ENCODE results near the gene NELL1.

Gene NELL1

DNA sequence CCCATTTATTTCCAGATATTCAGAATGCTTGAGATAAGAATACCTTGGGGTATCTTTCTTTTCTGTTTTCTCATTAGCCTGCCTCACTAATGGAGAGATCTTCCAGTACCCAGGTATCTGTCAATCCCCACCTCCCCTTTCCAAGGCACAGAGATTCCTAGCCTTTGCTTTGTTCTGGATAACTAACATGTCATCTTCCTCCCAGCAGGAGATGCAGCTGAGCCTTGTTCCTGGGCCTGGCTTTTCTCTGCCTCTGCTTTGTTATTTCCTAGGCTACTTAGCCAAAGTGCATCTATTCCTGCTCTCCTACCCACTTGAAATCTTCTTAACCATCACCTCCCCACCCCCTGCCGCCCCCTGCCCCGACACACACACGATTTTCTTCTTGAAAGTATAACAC is 297.1 kb downstream of the NELL1 start:
- no peak for DNase-seq (ENCODE audit: low read depth)

DNA sequence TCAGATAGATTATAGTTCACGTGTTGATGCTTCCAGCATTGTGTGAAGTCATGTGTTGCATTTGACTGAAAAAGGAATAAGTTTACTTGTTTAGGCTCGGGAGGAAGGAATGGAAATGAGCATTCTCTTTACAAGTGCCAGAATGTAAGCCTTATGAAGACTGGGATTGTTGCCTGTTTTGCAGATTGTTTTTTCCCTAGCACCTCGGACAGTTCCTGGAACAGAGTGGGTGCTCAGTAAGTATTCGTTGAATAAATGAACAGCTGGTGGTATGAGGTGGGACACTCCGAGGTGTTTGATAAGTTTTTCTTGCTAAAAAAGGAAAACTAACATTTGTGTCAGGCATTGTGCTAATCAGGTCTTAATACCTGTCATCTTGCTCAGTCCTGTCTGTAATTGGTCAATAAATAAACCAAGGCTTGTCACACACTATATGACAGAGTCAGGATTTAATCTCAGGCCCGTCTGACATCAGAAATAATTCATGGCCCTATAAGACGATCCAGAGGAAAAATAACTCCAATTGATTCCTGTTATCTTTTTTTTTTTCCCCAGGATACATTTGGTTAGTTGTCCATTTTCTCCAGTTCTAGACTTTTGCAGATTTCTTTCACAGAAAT is 304.7 kb downstream of the NELL1 start:
- DNase-seq (ENCODE audit: low read depth): no peak

DNA sequence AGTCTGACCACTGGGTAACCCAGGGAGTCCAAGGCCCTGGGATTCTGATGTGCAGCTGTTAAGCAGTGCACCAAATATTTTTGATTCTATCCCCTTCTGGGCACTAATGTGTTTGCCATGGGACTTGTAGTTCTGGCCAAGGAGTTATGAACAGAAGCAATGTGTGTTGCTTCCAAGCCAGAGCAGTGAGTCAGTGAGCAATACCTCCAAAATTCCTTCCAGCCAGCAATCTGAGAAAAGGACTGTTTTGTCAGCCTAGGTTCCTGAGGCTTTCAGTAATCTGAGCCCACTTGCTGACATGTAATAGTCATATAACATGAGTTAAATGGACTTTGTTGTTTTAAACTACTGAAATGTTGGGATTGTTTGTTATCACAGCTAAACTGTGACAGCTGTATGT is 311.4 kb downstream of the NELL1 start:
- no peak for DNase-seq (ENCODE audit: low read depth)

DNA sequence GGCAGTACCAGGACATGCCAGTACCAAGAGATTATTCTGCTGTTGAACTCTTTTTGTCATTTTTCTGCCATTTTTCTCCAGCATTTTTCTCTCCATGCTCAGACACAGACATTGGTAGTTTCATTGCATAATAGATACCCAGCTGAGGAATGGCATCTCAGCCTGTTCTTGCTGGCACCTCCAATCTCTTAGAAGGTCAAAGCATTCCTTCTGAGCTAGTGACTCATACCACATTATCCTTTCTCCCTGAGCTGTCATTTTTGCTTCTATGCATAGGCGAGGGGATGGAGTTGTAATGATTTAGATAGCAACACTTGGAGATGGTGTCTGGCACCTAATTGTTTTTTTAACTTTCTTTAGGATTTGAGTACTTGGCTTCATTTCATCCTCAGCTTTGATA is 321.1 kb downstream of the NELL1 start:
- no peak for DNase-seq (ENCODE audit: low read depth)

DNA sequence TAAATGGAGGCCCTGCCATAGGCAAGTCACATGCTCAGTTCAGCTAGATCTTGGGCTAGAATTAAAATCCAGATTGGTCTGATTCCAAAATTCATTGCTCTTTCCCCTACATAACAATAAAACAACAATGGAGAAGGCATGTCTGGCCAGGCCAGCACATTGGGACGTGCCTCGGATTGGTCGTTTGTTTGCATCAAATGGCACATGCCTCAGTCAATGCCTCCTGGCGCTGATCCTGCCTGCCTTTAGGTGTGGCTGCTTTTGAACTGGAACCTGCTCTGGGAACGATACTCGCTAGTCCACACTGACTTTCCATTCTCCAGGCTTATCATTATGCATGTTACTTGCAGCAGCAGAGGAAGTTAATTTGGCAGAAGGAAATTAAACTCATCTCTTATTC is 322.1 kb downstream of the NELL1 start:
- no peak for DNase-seq (ENCODE audit: low read depth)

DNA sequence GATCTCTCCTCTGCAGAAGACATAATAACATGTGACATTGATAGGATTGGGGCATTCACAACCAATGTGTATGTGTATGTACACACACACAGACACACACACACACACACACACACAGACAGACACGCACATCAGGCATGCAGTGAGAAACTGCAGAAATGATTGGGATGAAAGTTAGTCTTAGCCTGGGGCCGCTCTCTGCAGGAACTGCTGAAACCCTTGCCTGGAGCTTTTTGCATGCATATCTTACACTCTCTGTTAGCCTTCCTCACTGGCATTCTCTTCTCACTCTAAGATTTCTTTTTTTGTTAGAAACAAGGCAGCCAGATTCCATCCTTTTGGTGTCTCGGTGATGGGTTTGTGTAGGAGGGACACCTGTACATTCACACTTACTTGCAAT is 337.9 kb downstream of the NELL1 start:
- DNase-seq (ENCODE audit: low read depth): no peak

DNA sequence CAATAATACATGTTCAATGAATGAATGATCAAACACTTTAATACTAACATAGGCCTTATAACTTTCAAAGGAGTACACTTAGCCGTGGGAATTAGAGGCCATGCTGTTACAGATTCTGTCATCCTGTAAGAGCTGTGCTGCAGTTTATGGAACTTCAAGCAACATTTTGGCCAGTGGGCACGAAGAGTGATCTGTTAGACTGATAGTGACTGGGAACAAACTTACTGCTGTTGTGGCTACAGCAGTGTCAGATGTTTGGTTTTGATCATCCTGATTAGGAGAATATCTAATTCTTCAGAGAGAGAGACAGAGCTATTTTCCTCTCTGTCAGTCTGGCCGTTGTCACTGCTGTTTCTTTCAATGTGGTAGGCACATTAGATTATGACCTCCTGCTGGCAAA is 348.9 kb downstream of the NELL1 start:
- DNase-seq (ENCODE audit: low read depth): no peak

DNA sequence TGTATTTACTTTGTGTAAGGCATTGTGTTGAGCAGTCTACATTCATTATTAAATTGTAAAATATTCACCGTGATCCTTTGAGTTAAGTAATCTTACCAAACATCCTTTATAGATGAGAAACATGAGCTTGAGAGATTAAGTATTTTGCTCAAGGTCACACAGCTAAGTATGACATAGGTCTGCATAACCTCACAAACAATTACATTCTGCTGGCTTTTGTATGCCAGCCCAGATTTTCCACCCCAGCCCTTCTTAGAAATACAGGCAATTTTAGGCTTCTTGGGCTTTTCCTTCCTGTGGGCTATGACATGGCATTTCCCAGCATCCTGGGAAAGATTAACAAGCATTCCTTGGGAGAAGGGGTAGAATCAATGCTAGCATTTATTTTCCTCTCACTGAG is 357.3 kb downstream of the NELL1 start:
- DNase-seq (ENCODE audit: low read depth): no peak

DNA sequence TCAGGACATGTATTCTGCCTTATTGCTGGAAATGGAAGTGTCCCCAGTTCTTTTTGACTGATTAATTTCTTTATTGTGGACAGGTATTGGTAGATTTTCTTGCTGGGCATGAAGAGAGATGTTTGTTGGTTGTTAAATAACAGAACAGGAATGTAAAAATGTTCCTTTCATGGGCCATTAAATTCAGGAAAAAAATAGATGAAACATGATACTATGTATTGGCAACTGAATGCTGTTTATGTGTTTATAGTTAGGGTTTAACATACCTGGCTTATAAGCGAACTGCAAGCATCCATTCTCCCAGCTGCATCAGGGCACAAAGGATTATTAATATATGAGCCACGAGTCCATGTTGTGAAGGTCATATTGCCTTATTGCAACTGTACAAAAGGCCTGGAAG is 368.5 kb downstream of the NELL1 start:
- DNase-seq (ENCODE audit: low read depth): no peak

DNA sequence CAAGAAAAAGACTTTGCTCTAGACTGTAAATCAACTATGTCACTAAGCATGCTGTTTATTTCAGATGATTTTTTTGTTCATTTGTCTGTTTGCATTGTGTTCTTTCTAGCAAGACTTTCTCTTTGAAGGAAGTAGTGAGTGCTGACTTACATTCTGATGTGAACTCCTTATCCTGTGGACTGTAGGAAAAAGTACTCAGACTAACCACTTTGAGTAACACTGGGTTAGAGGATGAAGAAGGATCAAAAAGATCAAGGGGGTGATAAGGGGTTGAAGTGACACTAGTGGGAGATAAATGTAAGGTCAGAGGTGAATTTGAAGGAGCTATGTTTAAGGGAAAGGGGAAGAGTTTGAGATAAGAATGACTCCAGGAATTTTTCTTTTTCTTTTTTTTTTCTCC is 369.4 kb downstream of the NELL1 start:
- DNase-seq (ENCODE audit: low read depth): no peak

DNA sequence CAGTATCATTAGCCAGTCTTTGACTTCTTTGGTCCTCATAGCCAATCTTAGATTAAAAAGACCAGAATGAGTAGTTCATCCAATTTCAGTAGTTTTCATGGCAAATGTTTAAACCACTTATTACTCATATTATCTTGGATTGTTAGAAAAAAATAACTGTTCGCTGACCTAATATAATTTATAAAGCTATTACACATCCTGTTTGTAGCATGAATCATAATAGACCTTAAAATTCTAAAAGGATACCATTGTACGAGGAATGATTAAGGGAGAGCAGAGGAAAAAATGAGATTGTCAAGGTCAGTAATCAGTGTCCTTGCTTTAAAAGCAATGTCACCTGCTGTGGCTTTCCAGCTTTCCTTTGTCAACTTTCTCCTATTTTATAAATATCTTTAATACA is 371.2 kb downstream of the NELL1 start:
- no peak for DNase-seq (ENCODE audit: low read depth)

DNA sequence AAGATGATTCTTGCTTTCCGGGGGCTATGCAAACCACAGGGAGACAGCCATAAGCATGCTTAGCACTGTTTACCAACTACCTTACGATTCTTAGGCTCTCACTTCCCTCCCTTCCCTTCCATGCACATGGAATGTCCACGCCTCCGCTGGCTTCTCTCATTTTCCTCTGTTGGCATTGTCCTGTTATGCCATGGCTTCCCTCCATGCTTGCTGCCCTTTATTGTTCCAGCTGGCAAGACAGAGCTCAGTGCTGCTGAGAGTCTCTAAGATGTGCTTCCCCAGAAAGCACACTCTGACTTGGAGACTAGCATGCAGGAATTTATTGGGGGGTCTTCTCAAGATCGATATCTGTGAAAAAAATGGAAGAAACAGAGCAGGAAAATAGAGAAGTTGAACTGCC is 379.2 kb downstream of the NELL1 start:
- DNase-seq (ENCODE audit: low read depth): no peak

DNA sequence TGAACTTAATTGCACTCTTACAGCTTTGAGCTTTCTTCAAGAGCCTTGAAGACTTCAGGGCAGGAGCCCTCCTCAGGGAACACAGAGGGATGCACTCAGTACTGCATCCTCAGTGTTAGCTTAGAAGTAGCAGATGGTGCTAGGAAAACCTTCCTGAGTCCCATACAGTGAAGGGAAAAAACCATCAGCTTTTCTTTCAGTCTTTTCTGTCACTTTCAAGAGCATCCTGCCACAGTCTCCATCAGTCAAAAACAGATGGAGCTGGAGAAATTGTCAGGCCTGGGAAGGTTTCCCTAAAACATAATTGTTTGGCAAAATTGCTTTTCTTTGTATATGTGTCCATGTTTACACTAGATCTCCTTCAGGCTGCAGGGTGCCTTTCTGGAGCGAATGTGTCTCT is 384.1 kb downstream of the NELL1 start:
- DNase-seq (ENCODE audit: low read depth): no peak

DNA sequence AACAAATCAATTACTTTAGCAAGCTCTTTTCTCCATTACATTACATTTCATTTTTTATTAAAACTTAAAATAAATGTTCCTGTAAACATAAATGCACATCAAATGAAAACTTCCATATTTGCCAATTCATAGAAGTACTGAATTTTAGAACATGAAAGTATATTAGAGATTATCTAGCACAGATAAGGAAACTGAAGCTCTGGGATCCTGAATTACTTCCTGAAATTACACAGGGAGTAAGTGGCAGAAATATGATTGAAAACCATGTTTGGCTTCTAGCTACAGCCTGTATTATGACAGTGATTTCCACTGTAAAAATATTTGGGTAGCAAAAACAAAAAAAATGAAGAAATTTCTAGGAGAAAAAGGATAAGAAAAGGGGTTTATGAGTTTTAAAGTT is 387.3 kb downstream of the NELL1 start:
- DNase-seq (ENCODE audit: low read depth): no peak

DNA sequence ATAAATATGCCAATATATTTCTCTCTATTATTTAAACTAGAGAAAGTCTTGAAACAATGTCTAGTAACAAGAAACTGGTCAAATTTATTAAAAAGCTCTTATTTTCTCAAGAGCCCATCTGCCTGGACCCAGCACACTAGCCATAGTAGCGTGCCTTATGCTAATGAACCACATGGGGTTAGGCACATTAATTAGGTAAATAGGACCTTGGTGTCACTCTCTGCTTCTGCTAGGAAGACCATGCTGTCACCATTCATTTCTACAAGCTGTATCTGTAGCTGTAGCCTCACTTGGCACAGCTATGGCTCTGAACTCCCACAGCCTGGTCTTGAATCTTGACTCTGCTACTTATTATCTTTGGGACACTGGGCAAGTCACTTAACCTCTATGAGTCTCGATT is 390.5 kb downstream of the NELL1 start:
- no peak for DNase-seq (ENCODE audit: low read depth)

DNA sequence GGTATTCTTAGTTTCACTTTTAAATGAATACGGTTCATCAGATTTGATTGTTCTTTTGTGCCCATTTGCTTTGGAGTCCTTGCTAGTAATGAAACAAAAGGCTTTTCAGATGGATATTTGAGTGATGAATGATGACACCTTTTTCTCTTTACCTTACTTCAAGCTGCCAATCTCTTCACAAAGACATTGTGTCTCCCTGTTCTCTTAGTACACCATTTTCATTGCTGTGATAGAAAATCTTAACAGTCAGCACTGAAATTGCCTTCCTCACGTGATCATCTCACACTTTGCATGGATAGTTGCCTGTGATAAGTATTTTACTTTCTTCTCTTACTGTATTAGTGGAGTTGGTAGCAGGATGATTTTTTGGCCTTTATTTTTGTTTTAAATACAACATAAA is 396.6 kb downstream of the NELL1 start:
- no peak for DNase-seq (ENCODE audit: low read depth)

DNA sequence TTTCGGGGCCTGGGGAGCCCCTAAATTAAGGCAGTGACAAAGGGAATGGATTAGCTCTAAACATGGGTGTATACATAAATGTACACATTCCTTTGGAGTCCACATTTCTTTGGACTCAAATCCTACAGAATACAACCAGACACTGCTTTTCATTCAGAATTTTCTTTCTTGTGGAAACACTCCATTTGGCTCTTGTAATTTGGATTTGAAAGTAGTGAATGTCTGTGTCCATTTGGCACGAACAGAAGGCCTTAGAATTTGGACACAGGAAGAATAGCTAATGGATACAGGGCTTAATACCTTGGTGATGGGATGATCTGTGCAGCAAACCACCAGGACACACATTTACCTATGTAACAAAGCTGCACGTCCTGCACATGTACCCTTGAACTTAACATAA is 399.5 kb downstream of the NELL1 start:
- no peak for DNase-seq (ENCODE audit: low read depth)

DNA sequence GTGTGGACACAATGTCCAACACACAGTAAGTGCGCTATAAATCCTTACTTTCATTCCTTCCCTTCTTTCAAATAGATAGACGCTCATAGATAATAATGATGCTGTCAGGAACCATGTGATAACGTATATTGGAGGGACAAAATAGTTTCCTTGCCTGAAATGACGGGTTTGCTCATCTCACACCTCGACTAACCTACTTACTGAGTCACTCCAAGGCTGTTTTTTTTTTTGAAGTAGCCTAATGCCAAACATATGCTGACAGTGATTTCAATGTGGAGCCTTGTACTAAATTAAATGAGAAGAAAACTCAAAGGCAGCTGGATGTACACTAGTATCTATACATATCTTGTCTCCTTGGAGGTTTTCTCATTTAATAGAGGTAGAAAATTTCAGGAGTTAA is 400.5 kb downstream of the NELL1 start:
- DNase-seq (ENCODE audit: low read depth): no peak

DNA sequence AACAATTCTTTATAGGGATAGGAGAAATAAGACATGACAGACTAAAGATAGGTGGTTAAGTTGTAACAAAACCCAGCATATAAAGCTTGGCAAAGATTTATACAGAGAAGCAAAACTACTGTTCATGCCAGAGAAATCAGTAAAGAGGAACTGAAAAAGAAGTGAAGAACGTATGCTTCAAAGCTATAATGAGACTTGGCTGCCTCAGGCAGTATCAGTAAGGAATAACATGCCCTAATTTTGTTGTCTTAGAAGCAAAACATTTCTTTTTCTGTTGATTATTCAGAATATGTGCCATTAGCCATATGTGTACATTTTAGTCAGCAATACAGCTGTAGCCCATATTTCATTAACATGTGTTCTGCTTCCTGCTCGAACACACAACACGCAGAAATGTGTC is 403.2 kb downstream of the NELL1 start:
- DNase-seq (ENCODE audit: low read depth): no peak

DNA sequence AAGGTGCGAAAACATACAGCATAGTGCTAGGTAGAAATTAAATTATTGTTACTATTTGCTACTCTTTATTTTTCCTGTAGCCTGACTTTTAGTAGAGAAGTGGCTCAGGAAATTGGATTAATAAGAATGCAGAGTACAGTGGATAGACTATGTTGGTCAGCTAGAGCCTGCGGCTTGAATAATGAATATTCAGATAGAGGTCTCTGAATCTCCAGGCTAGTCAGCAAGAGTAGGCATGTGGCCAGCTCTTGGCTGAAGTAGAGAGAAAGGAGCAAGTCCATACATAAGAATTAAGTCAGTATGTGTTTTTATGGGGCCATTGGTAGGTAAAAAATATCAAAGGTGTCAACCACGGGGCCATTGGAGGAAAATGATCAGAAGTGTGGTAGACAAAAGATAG is 413.5 kb downstream of the NELL1 start:
- no peak for DNase-seq (ENCODE audit: low read depth)

DNA sequence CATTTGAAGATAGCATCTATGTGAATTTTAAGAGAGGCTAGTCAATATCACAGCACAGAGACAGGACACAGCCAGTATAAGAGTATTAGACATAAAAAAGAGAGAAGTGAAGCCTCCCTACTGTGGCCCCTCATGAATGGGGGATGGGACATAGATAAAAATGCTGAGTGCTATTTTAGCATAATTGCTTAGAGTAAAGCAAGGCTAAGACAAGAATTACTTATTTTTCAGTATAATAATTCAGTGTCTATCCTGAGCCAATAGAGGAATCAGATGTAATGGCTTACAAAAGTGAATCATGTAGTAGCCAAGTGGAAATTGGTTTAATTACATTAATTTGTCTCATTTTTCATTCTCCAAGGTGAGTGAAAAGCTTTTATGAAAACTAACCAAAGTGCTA is 419.5 kb downstream of the NELL1 start:
- DNase-seq (ENCODE audit: low read depth): no peak

DNA sequence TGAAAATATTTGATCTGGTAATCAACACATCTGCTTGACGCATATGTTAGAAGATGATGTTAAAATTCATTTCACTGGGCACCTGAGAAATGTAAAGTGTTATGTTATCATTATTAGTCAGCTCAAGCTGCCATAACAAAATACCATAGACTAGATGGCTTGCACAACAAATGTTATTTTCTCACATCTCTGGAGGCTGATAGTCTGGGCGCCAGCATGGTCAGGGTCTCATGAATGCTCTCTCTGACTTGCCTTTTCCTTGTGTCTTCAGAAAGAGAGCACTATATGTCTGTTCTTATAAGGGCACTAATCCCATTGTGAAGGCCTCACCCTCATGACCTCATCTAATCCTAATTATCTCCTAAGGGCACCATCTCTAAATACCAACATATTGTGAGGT is 435.3 kb downstream of the NELL1 start:
- no peak for DNase-seq (ENCODE audit: low read depth)

DNA sequence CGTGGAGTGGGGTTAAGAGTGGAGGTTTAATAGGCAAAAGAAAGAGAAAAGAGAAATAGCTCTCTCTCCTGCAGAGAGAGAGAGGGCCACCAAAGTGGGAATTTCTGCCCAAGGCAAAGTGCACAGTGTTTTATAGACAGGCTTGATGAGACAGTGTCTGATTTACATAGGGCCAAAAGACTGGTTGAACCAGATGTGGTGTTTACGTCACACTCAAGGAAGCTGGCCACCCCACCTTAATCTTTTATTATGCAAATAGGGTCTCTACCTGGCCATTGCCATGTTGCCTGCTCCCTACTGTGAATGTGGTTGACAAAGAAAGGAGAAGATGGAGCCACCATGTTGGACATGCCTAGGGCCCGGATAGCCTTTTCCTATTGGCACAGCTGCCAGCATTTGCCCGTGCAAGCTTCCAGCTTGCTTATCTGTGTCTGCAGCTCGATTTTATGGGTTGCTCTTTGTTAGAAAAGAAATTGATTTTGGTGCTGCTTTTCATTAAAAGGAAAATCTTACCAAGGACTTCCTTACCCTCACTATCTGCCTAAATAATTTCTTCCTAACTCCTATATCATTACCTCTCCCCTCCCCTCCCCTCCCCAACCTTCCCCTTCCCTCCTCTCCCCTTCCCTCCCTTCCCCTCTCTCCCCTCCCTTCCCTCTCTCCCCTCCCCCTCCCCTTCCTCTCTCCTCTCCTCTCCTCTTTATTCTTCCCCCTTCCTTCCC is 436.0 kb downstream of the NELL1 start:
- DNase-seq (ENCODE audit: low read depth): no peak

DNA sequence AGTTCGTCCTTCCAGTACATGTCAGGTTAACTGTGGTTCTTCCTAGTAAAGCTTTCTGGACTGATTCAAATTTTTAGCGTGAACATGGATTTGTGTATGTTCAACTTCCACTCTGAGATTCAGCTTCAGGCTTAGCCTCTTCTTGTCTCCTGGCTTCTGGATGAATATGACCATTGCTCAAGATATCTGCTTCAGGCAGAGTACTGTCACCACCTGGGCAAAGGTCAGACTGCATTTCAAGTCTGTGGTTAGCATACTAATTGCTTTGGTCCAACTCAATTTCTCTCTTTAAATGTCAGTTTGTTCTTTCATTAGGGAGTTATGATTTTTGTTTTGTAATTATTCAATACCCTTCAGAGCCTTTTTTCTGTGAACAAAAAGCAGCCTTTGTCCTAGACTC is 440.0 kb downstream of the NELL1 start:
- DNase-seq (ENCODE audit: low read depth): no peak
